HG03060 (cell line): ENCODE data around the gene CDH13.

Source experiments
- ATAC-seq: cut with Tn5 transposase; IDR thresholded peaks from one replicate; pipeline ENCODE4 v1.9.1; 2021; ENCODE audit warnings: low read depth, moderate number of reproducible peaks; ENCODE audit not compliant: unreplicated experiment

The CDH13 gene

GRCh38 chr16:83075956-83076355, 449.2 kb downstream of the CDH13 start:
- ATAC-seq: no peak

- ATAC-seq: no peak
Measured at GRCh38 chr16:83083361-83083760, 456.6 kb downstream of the CDH13 start.

GRCh38 chr16:83085660-83086059, 458.9 kb downstream of the CDH13 start:
- ATAC-seq: no peak

- ATAC-seq: no peak
Measured at GRCh38 chr16:83095941-83096692, 469.3 kb downstream of the CDH13 start.

- ATAC-seq: no peak
Measured at GRCh38 chr16:83098536-83098935, 471.8 kb downstream of the CDH13 start.

- ATAC-seq: no peak
Measured at GRCh38 chr16:83100679-83101078, 473.9 kb downstream of the CDH13 start.

GRCh38 chr16:83102336-83102735, 475.6 kb downstream of the CDH13 start:
- ATAC-seq: no peak

- ATAC-seq: no peak
Measured at GRCh38 chr16:83105279-83106077, 478.7 kb downstream of the CDH13 start.

GRCh38 chr16:83109490-83110125, 482.8 kb downstream of the CDH13 start:
- ATAC-seq: no peak

GRCh38 chr16:83110269-83110668, 483.5 kb downstream of the CDH13 start:
- no peak for ATAC-seq

- ATAC-seq: no peak
Measured at GRCh38 chr16:83113317-83113716, 486.5 kb downstream of the CDH13 start.

- ATAC-seq: no peak
Measured at GRCh38 chr16:83113811-83114210, 487.0 kb downstream of the CDH13 start.

- ATAC-seq: no peak
Measured at GRCh38 chr16:83115491-83116232, 488.9 kb downstream of the CDH13 start.

GRCh38 chr16:83116274-83116892, 489.6 kb downstream of the CDH13 start:
- no peak for ATAC-seq

- ATAC-seq: no peak
Measured at GRCh38 chr16:83117810-83118209, 491.0 kb downstream of the CDH13 start.

GRCh38 chr16:83118365-83118764, 491.6 kb downstream of the CDH13 start:
- no peak for ATAC-seq

GRCh38 chr16:83125999-83126568, 499.3 kb downstream of the CDH13 start:
- ATAC-seq: no peak

- no peak for ATAC-seq
Measured at GRCh38 chr16:83128041-83128440, 501.3 kb downstream of the CDH13 start.

GRCh38 chr16:83130039-83130438, 503.3 kb downstream of the CDH13 start:
- ATAC-seq: no peak

- ATAC-seq: no peak
Measured at GRCh38 chr16:83134638-83135037, 507.9 kb downstream of the CDH13 start.
